Body of pancreas (tissue), 4 donors: ENCODE results near the gene LARP4B. TPM values are rescaled to one million over a fixed set of nuclear protein-coding genes. Genes with fewer than 3 reads are reported as not detected.

Experiments used
- ATAC-seq: fragments of 150-250 bp; one replicate; pipeline ENCODE4 v1.9.1; 2016
- DNase-seq, 4 donors: peaks; one replicate each; pipeline ENCODE4 v3.0.0-alpha.2; 2019
- H3K27ac ChIP-seq, 4 donors: fragments of 200-600 bp; sonication (generic); 1 replicate in 3 of 4; 2 replicates in 1 of 4; pipeline versions ENCODE4 v1.5.1 to v1.6.1; 2016 to 2019; ENCODE audit warnings: mild to moderate bottlenecking in 1 of 4, mixed read lengths in 1 of 4, moderate library complexity in 1 of 4
- H3K27me3 ChIP-seq, 2 donors: fragments of 200-600 bp; sonication (generic); one replicate each; pipeline ENCODE4 v1.6.0; 2016; ENCODE audit warnings: mild to moderate bottlenecking in 1 of 2
- H3K36me3 ChIP-seq, 2 donors: fragments of 200-600 bp; sonication (generic); replicated peaks in 1 of 2; 2 replicates each; pipeline ENCODE4 v1.5.1; 2016; ENCODE audit warnings: low read depth in 2 of 2; ENCODE audit not compliant: insufficient read depth in 1 of 2
- H3K4me1 ChIP-seq: fragments of 200-600 bp; sonication (generic); one replicate; pipeline ENCODE4 v1.6.0; 2016
- H3K4me3 ChIP-seq, 2 donors: fragments of 200-600 bp; sonication (generic); 1 replicate in 1 of 2; 2 replicates in 1 of 2; pipeline ENCODE4 v1.5.1; 2016 to 2019
- H3K9me3 ChIP-seq, 3 donors: fragments of 200-600 bp; sonication (generic); 1 replicate in 2 of 3; 2 replicates in 1 of 3; pipeline ENCODE4 v1.5.1; 2016
- POLR2A ChIP-seq, 3 donors: fragments of 450-650 bp; IDR thresholded peaks; one replicate each; pipeline ENCODE4 v1.6.1; 2016; ENCODE audit warnings: antibody characterized with exemption in 3 of 3, mild to moderate bottlenecking in 2 of 3
- WGBS, 2 donors: methylation state at CpG; one replicate each; pipeline ENCODE4 v1.1.5; 2017; 5-methylcytosine and 5-hydroxymethylcytosine counted together
- intact Hi-C: fragments of 100-400 bp; cut with DNase I; formaldehyde crosslinking; loops from one replicate; pipeline ENCODE4 v1.15.1; 2023
- total RNA-seq, 2 donors: library from RNA; depleted of rRNA; stranded (reverse); fragments of >200 nt; gene quantifications; one replicate each; pipeline ENCODE4 v1.1.0, GENCODE V29; 2016
- TF ChIP-seq, protein P1 (sequence below), 7 experiments: fragments of 450-650 bp in 4 of 7; fragments of 200-600 bp in 3 of 7; sonication (generic) in 3 of 7; IDR thresholded peaks; one replicate each; pipeline ENCODE4 v1.5.1; 2016 to 2019; ENCODE audit warnings: antibody characterized with exemption in 7 of 7

LARP4B gene
- total RNA-seq, 2 donors from 2014 or later: 41.0 to 61.6 TPM

DNA sequence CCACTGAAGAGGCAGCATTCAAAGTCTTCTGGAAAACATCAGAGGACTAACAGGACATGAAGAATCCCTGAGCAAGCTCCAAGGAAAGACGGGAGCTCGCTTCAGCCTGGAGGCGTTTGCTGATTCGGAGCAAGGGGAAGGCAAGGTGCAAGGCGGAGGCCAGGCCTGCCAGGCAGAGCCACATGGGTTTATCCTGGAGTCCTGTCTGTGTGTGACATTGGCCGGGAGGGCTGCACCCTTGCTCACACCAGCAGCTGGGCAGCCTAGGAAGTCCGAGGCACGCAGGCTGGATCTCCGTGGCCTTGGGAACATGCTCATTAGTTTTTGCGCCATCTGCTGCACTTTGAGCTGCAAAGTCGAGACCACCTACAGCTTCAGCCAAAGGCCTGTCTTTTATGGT lies 22.3 kb upstream of the LARP4B start:
- TF ChIP-seq POLR2A (IDR thresholded peaks at IDR 0.05): no peak
- TF ChIP-seq, protein P1, sequence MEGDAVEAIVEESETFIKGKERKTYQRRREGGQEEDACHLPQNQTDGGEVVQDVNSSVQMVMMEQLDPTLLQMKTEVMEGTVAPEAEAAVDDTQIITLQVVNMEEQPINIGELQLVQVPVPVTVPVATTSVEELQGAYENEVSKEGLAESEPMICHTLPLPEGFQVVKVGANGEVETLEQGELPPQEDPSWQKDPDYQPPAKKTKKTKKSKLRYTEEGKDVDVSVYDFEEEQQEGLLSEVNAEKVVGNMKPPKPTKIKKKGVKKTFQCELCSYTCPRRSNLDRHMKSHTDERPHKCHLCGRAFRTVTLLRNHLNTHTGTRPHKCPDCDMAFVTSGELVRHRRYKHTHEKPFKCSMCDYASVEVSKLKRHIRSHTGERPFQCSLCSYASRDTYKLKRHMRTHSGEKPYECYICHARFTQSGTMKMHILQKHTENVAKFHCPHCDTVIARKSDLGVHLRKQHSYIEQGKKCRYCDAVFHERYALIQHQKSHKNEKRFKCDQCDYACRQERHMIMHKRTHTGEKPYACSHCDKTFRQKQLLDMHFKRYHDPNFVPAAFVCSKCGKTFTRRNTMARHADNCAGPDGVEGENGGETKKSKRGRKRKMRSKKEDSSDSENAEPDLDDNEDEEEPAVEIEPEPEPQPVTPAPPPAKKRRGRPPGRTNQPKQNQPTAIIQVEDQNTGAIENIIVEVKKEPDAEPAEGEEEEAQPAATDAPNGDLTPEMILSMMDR (IDR thresholded peaks at IDR 0.05): no peak
- Histone ChIP-seq H3K36me3 (no peaks in the 10 kb centered on the region), H3K9me3 (no peaks in the 10 kb centered on the region), H3K27me3 (no peaks in the 10 kb centered on the region), H3K4me1 (no peaks in the 10 kb centered on the region), H3K4me3 (no peak overlapping the region), H3K27ac (no peak overlapping the region)
- 78 to 82% methylated on average over 7 to 11 of the region's 11 CpGs for WGBS, 2 donors
- intact Hi-C loops: no loop called here
- DNase-seq (no peak), ATAC-seq (no peak)

DNA sequence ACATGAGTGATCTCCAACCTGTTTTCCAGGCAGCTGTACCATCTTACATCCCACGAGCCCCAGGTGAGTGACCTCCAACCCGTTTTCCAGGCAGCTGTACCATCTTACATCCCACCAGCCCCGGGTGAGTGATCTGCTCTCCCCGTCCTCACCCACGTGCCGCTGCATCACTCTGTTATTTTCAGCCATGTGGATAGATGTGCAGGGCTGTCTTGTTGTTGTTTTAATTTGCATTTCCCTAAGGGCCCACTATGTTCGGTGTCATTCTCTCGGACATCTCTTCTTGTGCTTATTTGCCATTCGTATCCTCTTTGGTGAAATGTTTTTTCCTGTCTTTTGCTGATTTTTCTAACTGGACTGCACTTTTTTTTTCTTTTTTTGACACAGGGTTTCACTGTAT lies 17.9 kb upstream of the LARP4B start:
- H3K4me1 ChIP-seq: no peaks in the 10 kb centered on the region
- 69 to 74% methylated on average over 9 of the region's 9 CpGs for WGBS, 2 donors
- TF ChIP-seq, protein P1 (IDR thresholded peaks at IDR 0.05): no peak
- no peak for TF ChIP-seq POLR2A (IDR thresholded peaks at IDR 0.05)
- no peaks in the 10 kb centered on the region for H3K36me3 ChIP-seq
- H3K27ac ChIP-seq: no peak overlapping the region
- intact Hi-C loops: no loop called here
- H3K4me3 ChIP-seq: no peak overlapping the region
- H3K27me3 ChIP-seq: no peaks in the 10 kb centered on the region
- H3K9me3 ChIP-seq: no peaks in the 10 kb centered on the region
- DNase-seq (no peak), ATAC-seq (no peak)

GRCh38 chr10:948347-948746 lies 16.8 kb upstream of the LARP4B start:
- TF ChIP-seq POLR2A (IDR thresholded peaks at IDR 0.05): no peak
- TF ChIP-seq, protein P1 (IDR thresholded peaks at IDR 0.05): no peak
- intact Hi-C loops: no loop called here
- Histone ChIP-seq H3K27me3 (no peaks in the 10 kb centered on the region), H3K27ac (no peak overlapping the region), H3K4me1 (no peaks in the 10 kb centered on the region), H3K36me3 (no peaks in the 10 kb centered on the region), H3K4me3 (no peak overlapping the region), H3K9me3 (no peaks in the 10 kb centered on the region)
- no peak for DNase-seq
- ATAC-seq: no peak
- 88% methylated on average over 4 to 8 of the region's 10 CpGs for WGBS, 2 donors

DNA sequence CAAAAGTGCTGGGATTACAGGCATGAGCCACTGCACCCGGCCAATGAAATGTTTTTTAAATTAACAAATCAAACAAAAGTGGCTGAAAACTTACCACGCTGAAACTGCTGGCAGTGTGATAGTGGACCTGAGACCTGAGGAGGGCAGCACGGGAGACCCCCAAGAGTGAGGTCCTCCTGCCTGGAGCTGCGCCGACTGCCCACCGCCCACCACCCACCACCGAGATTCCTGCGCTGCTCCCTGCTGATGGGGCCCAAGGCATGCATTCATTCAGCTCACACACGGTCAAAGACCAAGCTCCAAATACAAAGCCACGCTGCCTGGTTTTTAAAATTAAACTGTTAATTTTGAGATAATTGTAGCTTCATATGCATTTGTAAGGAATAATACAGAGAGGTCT lies 16.4 kb upstream of the LARP4B start:
- Histone ChIP-seq H3K4me3 (no peak overlapping the region), H3K27ac (no peak overlapping the region), H3K27me3 (no peaks in the 10 kb centered on the region), H3K9me3 (no peaks in the 10 kb centered on the region), H3K36me3 (no peaks in the 10 kb centered on the region), H3K4me1 (no peaks in the 10 kb centered on the region)
- intact Hi-C loops: no loop called here
- DNase-seq (no peak), ATAC-seq (no peak)
- TF ChIP-seq POLR2A (IDR thresholded peaks at IDR 0.05): no peak
- TF ChIP-seq, protein P1 (IDR thresholded peaks at IDR 0.05): no peak
- 70 to 86% methylated on average over 2 to 10 of the region's 10 CpGs for WGBS, 2 donors

- Histone ChIP-seq H3K27ac (no peak overlapping the region), H3K36me3 (no peaks in the 10 kb centered on the region), H3K9me3 (no peaks in the 10 kb centered on the region), H3K4me1 (no peaks in the 10 kb centered on the region), H3K4me3 (no peak overlapping the region), H3K27me3 (no peaks in the 10 kb centered on the region)
- DNase-seq: no peak
- TF ChIP-seq, protein P1 (IDR thresholded peaks at IDR 0.05): no peak
- no peak for TF ChIP-seq POLR2A (IDR thresholded peaks at IDR 0.05)
- intact Hi-C loops: no loop called here
- WGBS, 2 donors: 78 to 82% methylated on average over 9 of the region's 9 CpGs
- no peak for ATAC-seq
These were observed 15.5 kb upstream of the LARP4B start for GRCh38 chr10:947051-947450.
